ENCODE data around the gene DGKA.

Gene DGKA

DNA sequence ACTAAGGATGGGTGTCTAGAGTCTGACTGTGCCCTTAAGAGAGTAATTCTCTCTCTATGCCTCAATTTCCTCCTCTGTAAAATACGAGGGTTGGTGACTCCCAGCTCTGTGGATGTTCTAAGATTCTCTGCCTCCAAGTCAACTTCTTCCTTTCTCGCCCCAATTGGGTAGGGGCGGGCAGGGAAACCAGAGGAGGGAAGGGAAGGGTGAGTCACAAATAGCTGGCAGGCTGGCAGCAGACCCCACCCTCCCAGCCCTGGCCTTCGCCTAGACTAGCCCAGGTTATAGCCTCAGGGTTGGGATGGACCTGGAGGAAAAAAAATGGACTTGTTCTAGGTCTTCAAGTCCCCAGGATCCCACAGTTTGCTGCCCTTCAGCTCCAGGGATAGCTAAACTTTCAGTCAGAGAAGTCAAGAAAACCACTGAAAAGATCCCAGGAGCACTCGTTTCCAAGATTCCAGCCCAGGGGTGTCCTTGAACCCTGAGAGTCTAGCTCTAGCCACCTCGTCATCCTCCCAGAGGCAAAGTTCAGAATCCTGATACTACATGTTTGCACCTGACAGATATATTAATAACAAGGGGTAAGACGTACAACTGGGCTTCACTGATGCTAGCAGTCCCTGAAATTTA, 2.3 kb downstream of the DGKA start:
- CTCF ChIA-PET = interaction anchor here (0.7 to 11.1 kb wide), 10 partner anchors 7 to 275 kb away, joined by 3 to 206 read pairs (median 12); partner anchors contain the start of genes GDF11, MMP19, ORMDL2 and PYM1
- POLR2A ChIA-PET = interaction anchor here (0.6 to 1.2 kb wide), 5 partner anchors 85 to 195 kb away, joined by 3 to 7 read pairs (median 3); partner anchors contain the start of gene DNAJC14
- peak overlapping the region; percentile 9; the same call in 1 of the 2 replicates for H3K4me3 ChIP-seq (ENCODE audit: low read depth, low read length)
- TF ChIP-seq, protein P1, sequence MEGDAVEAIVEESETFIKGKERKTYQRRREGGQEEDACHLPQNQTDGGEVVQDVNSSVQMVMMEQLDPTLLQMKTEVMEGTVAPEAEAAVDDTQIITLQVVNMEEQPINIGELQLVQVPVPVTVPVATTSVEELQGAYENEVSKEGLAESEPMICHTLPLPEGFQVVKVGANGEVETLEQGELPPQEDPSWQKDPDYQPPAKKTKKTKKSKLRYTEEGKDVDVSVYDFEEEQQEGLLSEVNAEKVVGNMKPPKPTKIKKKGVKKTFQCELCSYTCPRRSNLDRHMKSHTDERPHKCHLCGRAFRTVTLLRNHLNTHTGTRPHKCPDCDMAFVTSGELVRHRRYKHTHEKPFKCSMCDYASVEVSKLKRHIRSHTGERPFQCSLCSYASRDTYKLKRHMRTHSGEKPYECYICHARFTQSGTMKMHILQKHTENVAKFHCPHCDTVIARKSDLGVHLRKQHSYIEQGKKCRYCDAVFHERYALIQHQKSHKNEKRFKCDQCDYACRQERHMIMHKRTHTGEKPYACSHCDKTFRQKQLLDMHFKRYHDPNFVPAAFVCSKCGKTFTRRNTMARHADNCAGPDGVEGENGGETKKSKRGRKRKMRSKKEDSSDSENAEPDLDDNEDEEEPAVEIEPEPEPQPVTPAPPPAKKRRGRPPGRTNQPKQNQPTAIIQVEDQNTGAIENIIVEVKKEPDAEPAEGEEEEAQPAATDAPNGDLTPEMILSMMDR (IDR thresholded peaks at IDR 0.05; ENCODE audit: insufficient read depth, low read length, missing control alignments) = no peak
- no peak for DNase-seq (ENCODE audit: low read depth, low spot score)

DNA sequence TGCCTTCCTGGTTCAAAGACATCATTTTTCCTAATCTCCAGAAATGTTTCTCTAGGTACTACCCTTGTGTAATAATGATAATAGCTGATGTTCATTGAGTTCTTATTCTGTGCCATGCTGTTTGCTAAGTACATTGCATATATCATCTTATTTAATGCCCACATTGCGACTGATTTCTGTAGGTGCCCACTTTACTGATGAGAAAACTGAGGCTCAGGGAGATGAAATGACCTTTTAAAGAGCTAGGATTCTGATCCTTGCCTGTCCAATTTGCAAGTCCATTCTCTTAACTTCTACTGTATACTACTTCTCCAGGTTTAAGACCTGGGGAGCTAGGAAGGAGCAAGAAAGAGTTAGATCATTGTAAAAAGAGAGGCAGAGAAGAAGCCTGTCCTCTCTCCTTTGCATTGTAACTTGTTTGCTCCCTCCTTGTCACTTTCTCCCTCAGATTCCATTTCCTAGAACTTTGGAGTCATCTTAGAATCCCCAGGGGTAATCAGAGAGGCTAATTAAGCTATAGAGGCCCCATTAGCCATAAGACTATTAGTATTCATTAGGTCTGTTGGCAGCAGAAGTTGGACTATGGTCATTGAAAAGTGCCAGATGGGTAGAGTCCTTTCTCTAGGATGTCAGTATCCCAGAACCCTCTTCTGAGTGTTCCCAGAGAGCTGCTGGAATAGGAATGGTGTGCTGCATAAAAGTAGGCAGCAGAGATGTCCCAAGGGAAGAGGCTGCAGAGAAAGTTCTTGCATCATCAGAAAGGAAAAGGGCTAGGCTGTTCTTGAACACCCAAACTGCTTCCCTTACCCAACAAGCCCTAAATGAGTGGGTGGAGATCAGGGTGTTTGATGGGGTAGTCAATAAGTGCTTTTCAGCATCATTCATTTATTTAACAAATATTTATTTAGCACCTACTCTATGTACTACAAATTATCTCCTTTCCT, 3.1 kb downstream of the DGKA start:
- no peak for DNase-seq (ENCODE audit: low read depth, low spot score)
- TF ChIP-seq, protein P1 (IDR thresholded peaks at IDR 0.05; ENCODE audit: insufficient read depth, low read length, missing control alignments) = no peak
- H3K4me3 ChIP-seq (ENCODE audit: low read depth, low read length) = no peak overlapping the region
- ChIA-PET CTCF (interaction anchor here (0.8 to 11.1 kb wide), 9 partner anchors 7 to 276 kb away, joined by 3 to 206 read pairs (median 9); partner anchors contain the start of genes GDF11, ORMDL2, PYM1 and SARNP), POLR2A (interaction anchor here (0.6 to 1.2 kb wide), 4 partner anchors 86 to 195 kb away, joined by 3 to 7 read pairs (median 4); partner anchors contain the start of gene DNAJC14)

- no peak overlapping the region for H3K4me3 ChIP-seq (ENCODE audit: low read depth, low read length)
- CTCF ChIA-PET = interaction anchor here (0.8 to 11.1 kb wide), 8 partner anchors 8 to 276 kb away, joined by 3 to 206 read pairs (median 37); partner anchors contain the start of genes GDF11, ORMDL2, PYM1 and SARNP
- TF ChIP-seq, protein P1 (IDR thresholded peaks at IDR 0.05; ENCODE audit: insufficient read depth, low read length, missing control alignments) = no peak
- POLR2A ChIA-PET = interaction anchor here (1.7 kb wide), 1 partner anchor 39 kb away, joined by 6 read pairs; the partner anchor contains the start of gene RAB5B
- no peak for DNase-seq (ENCODE audit: low read depth, low spot score)
Observed at GRCh38 chr12:55934773-55935172, 3.8 kb downstream of the DGKA start.

GRCh38 chr12:55935738-55936151, 4.8 kb downstream of the DGKA start:
- no peak overlapping the region for H3K4me3 ChIP-seq (ENCODE audit: low read depth, low read length)
- POLR2A ChIA-PET = interaction anchor here (1.1 to 1.7 kb wide), 3 partner anchors 9 to 106 kb away, joined by 3 to 6 read pairs (median 3); partner anchors contain the start of gene RAB5B
- TF ChIP-seq, protein P1 (IDR thresholded peaks at IDR 0.05; ENCODE audit: insufficient read depth, low read length, missing control alignments) = no peak
- CTCF ChIA-PET = interaction anchor here (0.8 to 11.1 kb wide), 7 partner anchors 9 to 196 kb away, joined by 3 to 206 read pairs (median 69); partner anchors contain the start of genes GDF11, ORMDL2, PYM1 and SARNP
- no peak for DNase-seq (ENCODE audit: low read depth, low spot score)

DNA sequence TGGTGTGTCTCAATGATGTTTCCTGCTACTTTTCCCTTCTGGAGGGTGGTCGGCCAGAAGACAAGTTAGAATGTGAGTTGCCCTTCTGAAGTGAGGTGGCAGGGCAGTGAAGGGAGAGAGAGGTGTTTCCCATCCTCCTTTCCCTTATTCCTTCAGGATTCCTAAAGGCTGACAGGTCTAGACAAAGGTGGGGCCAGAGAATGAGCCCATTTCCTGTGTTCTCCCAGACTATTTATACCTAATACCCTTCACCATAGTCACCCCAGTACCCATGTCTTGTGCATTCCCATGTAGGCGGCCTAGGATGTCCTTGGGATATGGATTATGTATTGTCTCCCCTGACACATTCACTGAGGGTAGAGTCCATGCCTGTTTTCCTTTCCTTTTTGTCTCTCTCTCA, 7.0 kb downstream of the DGKA start:
- DNase-seq (ENCODE audit: low read depth, low spot score) = no peak
- ChIA-PET POLR2A (no interaction called here), CTCF (interaction anchor here (1.0 to 11.1 kb wide), 9 partner anchors 7 to 199 kb away, joined by 3 to 206 read pairs (median 34); partner anchors contain the start of genes DGKA, GDF11, MMP19 and ORMDL2)
- TF ChIP-seq, protein P1 (IDR thresholded peaks at IDR 0.05; ENCODE audit: insufficient read depth, low read length, missing control alignments) = no peak
- no peak overlapping the region for H3K4me3 ChIP-seq (ENCODE audit: low read depth, low read length)
